Amygdala (tissue), 56 donors: ENCODE measurements around the gene GPRIN3.
"Not testable (repeated sequence)": the region's sequence is repeated elsewhere in the genome, so short reads cannot be mapped to it uniquely, and the experiment has no call there.

Source experiments
- DNase-seq, 56 donors: peaks; one replicate each; lab custom pipeline; 2025; lab: John Stamatoyannopoulos, UW

Gene GPRIN3

GRCh38 chr4:89222170-89222569, 85.4 kb downstream of the GPRIN3 start:
- DNase-seq: no peak

- no peak for DNase-seq
Measured at GRCh38 chr4:89221167-89221867, 86.3 kb downstream of the GPRIN3 start.

GRCh38 chr4:89218587-89218986, 89.0 kb downstream of the GPRIN3 start:
- DNase-seq: no peak

- no peak for DNase-seq
Measured at GRCh38 chr4:89217604-89218003, 90.0 kb downstream of the GPRIN3 start.

- DNase-seq: no peak
Measured at GRCh38 chr4:89216866-89217265, 90.7 kb downstream of the GPRIN3 start.

GRCh38 chr4:89216422-89216821, 91.2 kb downstream of the GPRIN3 start:
- no peak for DNase-seq

- DNase-seq: no peak
Measured at GRCh38 chr4:89215736-89216135, 91.9 kb downstream of the GPRIN3 start.

- DNase-seq: no peak
Measured at GRCh38 chr4:89214308-89214707, 93.3 kb downstream of the GPRIN3 start.

GRCh38 chr4:89213382-89213701, 94.3 kb downstream of the GPRIN3 start:
- DNase-seq: no peak

GRCh38 chr4:89212666-89213381, 94.8 kb downstream of the GPRIN3 start:
- no peak for DNase-seq

GRCh38 chr4:89204624-89205023, 103.0 kb downstream of the GPRIN3 start:
- no peak for DNase-seq

- DNase-seq: no peak
Measured at GRCh38 chr4:89203902-89204301, 103.7 kb downstream of the GPRIN3 start.

GRCh38 chr4:89199394-89199793, 108.2 kb downstream of the GPRIN3 start:
- not testable (repeated sequence) for DNase-seq

GRCh38 chr4:89197920-89198319, 109.7 kb downstream of the GPRIN3 start:
- no peak for DNase-seq

- DNase-seq: no peak
Measured at GRCh38 chr4:89196745-89197144, 110.9 kb downstream of the GPRIN3 start.

GRCh38 chr4:89196056-89196674, 111.4 kb downstream of the GPRIN3 start:
- DNase-seq: no peak

- DNase-seq: no peak
Measured at GRCh38 chr4:89193843-89194242, 113.8 kb downstream of the GPRIN3 start.
